ENCODE data around the gene TDRD7.

TDRD7 gene

DNA sequence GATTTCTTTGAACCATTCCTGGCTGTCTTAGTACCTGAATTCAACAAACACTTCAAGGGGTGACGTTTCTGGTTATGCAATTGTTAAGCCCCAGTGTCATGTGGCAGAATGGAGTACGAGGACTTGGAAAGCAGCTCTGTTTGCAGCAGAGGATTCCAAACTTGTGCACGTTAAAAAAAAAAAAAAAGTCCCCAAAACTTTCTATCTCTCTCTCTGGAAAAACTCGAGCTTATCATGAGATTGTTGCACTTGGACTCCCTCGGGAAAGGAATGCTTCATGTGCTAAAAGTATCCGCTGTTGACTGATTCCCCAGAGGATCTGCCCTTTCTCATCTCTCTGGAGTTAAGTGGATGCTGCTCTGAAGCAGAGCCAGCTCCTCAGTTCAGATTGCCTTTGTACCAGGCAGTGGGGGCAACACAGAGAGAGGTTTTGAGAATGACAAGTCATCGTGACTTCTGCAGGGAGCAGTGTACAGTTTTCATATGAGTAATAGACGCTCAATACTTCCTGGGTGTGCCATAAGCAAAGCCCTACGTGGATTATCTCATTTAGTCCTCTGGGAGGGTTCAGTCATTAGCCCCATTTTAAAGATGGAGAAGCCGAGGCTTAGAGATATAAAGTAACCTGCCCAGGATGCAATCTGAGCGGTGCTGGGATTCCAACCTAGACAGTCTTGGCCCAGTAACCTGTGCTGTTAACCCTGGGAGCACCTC lies 117.6 kb downstream of the TDRD7 start:
- DNase-seq = no peak

DNA sequence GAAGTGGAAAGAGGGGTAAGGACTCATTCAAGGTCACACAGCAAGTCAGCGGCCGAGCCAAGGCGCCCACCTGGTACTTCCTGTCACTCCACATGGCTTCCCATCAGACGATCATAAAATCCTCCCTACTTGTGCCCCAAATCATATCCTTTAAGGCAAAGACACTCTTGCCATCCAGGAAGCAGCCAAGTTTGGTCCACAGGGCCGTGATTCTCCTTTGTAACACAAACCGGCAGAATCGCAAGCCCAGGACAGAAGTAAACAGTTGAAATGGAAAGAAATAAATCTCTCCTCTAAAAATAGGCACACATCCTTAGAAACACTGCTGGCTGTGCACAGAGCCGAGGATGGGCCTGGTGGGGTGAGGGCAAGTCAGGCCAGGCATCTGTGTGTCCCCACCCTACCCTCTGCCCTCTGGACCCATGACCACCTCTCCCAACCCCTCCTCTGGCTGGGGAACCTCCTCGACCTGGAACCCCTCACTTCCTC lies 120.0 kb downstream of the TDRD7 start:
- DNase-seq = no peak

DNA sequence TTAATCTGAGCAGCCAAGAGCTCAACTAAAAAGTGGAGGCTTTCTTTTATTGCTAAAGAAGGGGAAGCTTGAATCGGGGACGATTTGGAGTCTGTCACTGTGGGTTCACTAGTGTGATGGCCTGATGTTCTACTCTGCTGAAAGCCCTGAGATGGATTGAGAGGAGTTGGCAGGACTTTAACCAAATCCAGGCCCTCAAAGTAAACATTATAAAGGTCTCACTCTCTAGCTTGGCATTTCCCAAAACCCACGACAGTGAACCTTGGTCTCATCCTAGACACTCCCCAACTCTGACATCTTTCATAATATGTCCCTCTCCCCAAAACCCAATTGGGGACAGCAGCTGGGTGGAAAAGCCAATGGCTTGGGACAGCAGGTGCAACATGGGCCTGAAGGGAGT lies 122.3 kb downstream of the TDRD7 start:
- DNase-seq = no peak

DNA sequence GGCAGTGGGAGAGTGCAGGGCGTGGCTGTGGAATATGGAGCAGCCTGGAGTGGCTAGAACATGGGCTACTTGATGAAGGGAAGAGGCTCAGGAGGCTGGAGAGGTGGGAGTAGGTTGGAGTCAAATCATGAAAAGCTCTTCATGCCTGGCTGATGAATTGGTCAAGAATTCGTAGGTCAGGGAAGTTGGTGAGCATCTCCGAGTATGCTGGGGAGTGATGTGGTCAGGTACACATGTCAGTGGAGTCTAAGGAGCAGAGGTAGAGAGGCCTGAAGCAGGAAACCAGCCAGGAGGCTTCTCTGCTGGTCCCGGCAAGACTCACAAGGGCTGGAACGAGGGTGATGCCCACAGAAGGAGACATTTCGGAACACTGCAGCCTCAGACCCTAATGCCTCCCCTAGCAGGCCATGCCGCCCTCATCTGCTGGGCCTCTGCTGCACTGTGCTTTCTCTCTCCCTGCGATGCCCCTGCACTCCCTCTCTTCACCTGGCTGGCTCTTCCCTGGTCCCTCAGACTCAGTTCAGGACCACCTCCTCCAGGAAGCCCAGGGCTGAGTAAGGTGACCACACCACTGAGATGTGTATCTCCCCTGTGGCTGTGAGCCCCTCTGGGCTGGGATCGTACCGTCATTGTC lies 123.2 kb downstream of the TDRD7 start:
- DNase-seq = no peak

DNA sequence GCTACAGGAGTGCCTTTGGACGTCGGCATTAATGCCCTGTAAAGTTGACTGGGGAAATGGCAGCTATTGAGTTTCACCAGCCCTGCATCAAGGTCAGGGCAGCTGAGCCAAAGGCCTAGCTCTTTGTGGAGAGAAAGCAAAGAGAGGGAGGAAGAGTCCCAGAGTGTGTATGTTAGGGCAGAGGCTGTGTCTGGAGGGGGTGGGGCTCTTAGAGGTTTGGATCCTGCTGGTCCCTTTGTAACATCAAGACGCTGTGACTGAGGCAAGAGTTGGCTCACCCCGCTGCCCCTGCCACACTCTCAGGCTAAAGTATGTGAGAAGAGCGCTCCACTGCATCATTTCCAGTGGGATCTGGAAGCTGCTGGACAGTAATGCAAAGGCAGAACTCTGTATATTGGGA lies 123.9 kb downstream of the TDRD7 start:
- DNase-seq = no peak

DNA sequence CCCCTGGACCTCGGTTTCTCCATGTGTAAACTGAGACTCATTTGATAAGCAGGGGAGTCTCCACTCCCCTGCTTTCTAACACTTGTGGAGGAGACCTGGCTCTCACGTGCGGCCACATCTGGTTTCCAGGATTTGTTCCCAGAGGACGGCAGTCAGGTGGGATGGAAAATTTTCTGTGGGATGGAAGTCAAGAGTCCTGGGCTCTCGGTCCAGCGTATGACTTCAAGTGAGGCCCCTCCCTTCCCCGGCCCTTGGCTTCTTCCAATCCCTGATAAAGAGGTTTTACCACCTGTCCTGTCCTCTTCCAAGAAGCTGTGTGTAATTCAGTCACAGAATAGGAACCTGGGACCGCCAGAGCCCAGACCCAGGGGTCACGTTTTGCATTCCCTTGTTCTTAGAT lies 124.6 kb downstream of the TDRD7 start:
- no peak for DNase-seq

DNA sequence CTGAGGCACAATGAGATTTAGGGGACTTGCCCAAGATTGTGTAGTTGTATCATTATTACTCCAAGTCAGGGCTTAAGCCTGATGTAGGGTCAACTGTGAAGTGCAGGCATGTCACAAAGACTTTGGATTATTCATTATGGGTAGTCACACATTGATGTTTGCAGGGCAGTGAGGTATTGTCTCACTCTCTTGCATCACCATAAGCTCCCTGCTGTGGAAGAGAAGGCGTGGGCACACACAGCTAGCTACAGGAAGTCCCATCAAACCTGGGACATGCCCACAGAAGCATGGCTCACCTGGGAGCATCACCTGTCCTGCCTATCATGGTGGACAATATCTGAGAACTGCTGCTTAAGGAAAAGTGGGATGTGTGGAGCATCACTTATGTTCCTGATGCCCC lies 131.7 kb downstream of the TDRD7 start:
- DNase-seq = no peak

DNA sequence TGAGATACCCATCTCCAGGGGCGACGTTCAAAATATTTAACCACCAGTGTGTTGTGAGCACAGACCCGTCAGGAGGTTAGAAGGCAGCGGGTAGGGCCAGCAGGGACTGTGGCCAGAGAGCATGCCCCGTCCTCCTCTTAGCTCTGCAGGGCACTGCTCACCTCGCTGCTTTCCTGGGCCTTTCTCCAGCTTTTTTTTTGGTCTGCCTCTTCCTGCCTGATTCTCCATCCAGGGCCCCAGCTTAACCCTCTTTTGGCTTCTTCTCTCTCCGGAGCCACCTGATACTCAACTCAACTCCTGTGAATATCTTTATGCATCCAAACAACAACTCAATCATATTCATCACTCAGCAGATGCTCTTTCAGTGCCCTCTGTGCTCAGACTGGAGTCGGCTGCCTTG lies 133.6 kb downstream of the TDRD7 start:
- no peak for DNase-seq

Measured in NCI-H1105 treated with DMSO at 0.1 percent for 48 hours (cell line).